A673 (cell line): ENCODE measurements around the gene PDGFRA. TPM values are rescaled to one million over a fixed set of nuclear protein-coding genes. Genes with fewer than 3 reads are reported as not detected.

Experiments
- BruUV-seq: library from RNA; stranded (reverse); fragments of 400-500 nt; replicated peaks from 2 replicates; lab custom pipeline; 2021; lab: Mats Ljungman, UMichigan
- CTCF ChIA-PET: fragments of 300-600 bp; sonication (Branson Sonifier 250); formaldehyde crosslinking; loops from one replicate; lab custom pipeline; 2022; ENCODE audit warnings: antibody characterized with exemption; lab: Charles Lee
- POLR2A ChIA-PET: fragments of 300-600 bp; sonication (Branson Sonifier 250); formaldehyde crosslinking; loops from one replicate; lab custom pipeline; 2022; ENCODE audit warnings: antibody characterized with exemption; ENCODE audit not compliant: low non-redundant PET; lab: Charles Lee
- DNase-seq: peaks from one replicate; pipeline ENCODE4 v3.0.0-alpha.2; 2015; ENCODE audit warnings: low spot score
- H3K27ac ChIP-seq: fragments of 200-600 bp; sonication (generic); 2 replicates; pipeline ENCODE4 v1.5.1; 2016; ENCODE audit warnings: mixed run types, low read depth, mild to moderate bottlenecking, mixed read lengths, antibody characterized with exemption, low read length; ENCODE audit not compliant: poor library complexity, severe bottlenecking
- H3K27me3 ChIP-seq: fragments of 200-600 bp; sonication (generic); replicated peaks from 2 replicates; pipeline ENCODE4 v1.6.1; 2017; ENCODE audit warnings: mixed run types, low read depth, mild to moderate bottlenecking, mixed read lengths, antibody characterized with exemption, low read length; ENCODE audit not compliant: insufficient read depth, poor library complexity
- H3K36me3 ChIP-seq: fragments of 200-600 bp; sonication (generic); 2 replicates; pipeline ENCODE4 v1.6.1; 2016; ENCODE audit warnings: mixed run types, mild to moderate bottlenecking, mixed read lengths, antibody characterized with exemption, low read length; ENCODE audit not compliant: insufficient read depth, poor library complexity, severe bottlenecking
- H3K4me1 ChIP-seq: fragments of 200-600 bp; sonication (generic); 2 replicates; pipeline ENCODE4 v1.6.1; 2017; ENCODE audit warnings: mixed run types, mild to moderate bottlenecking, mixed read lengths, antibody characterized with exemption, low read length; ENCODE audit not compliant: insufficient read depth, poor library complexity, severe bottlenecking
- H3K4me3 ChIP-seq: fragments of 200-600 bp; sonication (generic); 2 replicates; pipeline ENCODE4 v1.5.1; 2016; ENCODE audit warnings: low read depth, mixed run types, mild to moderate bottlenecking, mixed read lengths, low read length; ENCODE audit not compliant: poor library complexity, severe bottlenecking
- H3K9me3 ChIP-seq: fragments of 200-600 bp; sonication (generic); 2 replicates; pipeline ENCODE4 v1.6.1; 2016; ENCODE audit warnings: mixed run types, low read depth, mild to moderate bottlenecking, mixed read lengths, antibody characterized with exemption, low read length; ENCODE audit not compliant: poor library complexity, severe bottlenecking
- EZH2 ChIP-seq: fragments of 200-600 bp; sonication (generic); IDR thresholded peaks from 2 replicates; pipeline ENCODE4 v1.6.1; 2017; ENCODE audit warnings: borderline replicate concordance, low read depth, mild to moderate bottlenecking, mixed read lengths, antibody characterized with exemption, low read length; ENCODE audit not compliant: poor library complexity, severe bottlenecking
- intact Hi-C: fragments of 100-400 bp; cut with micrococcal nuclease; formaldehyde crosslinking; loops from one replicate; pipeline ENCODE4 v1.10.0; 2022; ENCODE audit not compliant: unreplicated experiment
- total RNA-seq: library from RNA; stranded (reverse); gene quantifications from 2 replicates; pipeline ENCODE4 v1.2.3, GENCODE V29; 2021
- TF ChIP-seq, protein P1 (sequence below): fragments of 300-800, 200-600 bp; sonication (generic); conservative IDR thresholded peaks from 2 replicates; pipeline ENCODE4 v1.5.1; 2017; ENCODE audit warnings: low read depth, mild to moderate bottlenecking, antibody characterized with exemption, low read length, moderate library complexity, mixed read lengths

Gene PDGFRA
- total RNA-seq, 1 experiment from 2014 or later: 0.24 TPM

DNA sequence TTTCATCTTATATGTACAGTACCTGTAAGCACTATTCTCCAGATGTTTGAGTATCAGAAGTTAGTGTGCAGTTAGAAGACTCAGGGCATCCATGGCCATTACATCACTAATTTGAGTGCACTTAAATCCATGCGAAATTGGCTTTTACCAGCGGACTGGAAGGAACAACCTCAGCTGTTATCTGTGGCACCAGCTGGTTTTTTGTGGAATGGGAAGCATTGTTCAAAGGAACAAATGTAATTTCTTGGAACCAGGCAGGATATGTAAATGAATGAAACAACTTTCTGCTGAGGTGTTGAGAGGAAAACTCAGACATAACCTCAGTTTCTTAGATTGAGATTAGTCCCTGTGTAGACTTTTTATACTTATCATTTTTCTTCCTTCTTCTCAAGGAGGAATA lies 60.2 kb downstream of the PDGFRA start:
- no peaks in the 10 kb centered on the region for H3K9me3 ChIP-seq
- H3K27me3 ChIP-seq: no peaks in the 10 kb centered on the region
- TF ChIP-seq, protein P1, sequence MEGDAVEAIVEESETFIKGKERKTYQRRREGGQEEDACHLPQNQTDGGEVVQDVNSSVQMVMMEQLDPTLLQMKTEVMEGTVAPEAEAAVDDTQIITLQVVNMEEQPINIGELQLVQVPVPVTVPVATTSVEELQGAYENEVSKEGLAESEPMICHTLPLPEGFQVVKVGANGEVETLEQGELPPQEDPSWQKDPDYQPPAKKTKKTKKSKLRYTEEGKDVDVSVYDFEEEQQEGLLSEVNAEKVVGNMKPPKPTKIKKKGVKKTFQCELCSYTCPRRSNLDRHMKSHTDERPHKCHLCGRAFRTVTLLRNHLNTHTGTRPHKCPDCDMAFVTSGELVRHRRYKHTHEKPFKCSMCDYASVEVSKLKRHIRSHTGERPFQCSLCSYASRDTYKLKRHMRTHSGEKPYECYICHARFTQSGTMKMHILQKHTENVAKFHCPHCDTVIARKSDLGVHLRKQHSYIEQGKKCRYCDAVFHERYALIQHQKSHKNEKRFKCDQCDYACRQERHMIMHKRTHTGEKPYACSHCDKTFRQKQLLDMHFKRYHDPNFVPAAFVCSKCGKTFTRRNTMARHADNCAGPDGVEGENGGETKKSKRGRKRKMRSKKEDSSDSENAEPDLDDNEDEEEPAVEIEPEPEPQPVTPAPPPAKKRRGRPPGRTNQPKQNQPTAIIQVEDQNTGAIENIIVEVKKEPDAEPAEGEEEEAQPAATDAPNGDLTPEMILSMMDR: no peak
- no peak for TF ChIP-seq EZH2
- no peaks in the 10 kb centered on the region for H3K36me3 ChIP-seq
- DNase-seq: no peak
- H3K4me1 ChIP-seq: no peaks in the 10 kb centered on the region
- POLR2A ChIA-PET: no interaction called here
- BruUV-seq: no TSS peak
- intact Hi-C loops: no loop called here
- H3K4me3 ChIP-seq: no peak overlapping the region
- no peak overlapping the region for H3K27ac ChIP-seq
- CTCF ChIA-PET: no interaction called here

DNA sequence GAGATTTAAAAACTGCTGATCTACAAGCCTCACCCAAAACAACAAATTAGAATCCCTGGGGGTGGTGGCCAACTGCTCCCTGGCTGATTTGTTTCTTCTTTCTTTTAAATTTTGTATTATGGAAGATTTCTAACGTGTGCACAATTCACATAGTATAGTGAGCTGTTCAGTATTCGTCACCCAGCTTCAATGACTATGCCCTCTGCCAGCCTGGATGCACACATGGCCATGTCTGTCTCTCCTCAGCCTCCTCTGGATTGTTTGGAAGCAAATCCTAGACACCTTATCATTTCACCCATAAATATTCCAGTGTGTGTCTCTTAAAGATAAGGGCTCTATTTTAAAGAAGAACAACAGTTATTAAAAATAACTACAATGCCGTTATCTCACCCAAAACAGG lies 61.9 kb downstream of the PDGFRA start:
- POLR2A ChIA-PET: no interaction called here
- Histone ChIP-seq H3K27ac (no peak overlapping the region), H3K4me1 (no peaks in the 10 kb centered on the region), H3K27me3 (no peaks in the 10 kb centered on the region), H3K9me3 (no peaks in the 10 kb centered on the region), H3K36me3 (no peaks in the 10 kb centered on the region), H3K4me3 (no peak overlapping the region)
- BruUV-seq: no TSS peak
- CTCF ChIA-PET: no interaction called here
- intact Hi-C loops: no loop called here
- no peak for TF ChIP-seq EZH2
- TF ChIP-seq, protein P1: no peak
- DNase-seq: no peak

DNA sequence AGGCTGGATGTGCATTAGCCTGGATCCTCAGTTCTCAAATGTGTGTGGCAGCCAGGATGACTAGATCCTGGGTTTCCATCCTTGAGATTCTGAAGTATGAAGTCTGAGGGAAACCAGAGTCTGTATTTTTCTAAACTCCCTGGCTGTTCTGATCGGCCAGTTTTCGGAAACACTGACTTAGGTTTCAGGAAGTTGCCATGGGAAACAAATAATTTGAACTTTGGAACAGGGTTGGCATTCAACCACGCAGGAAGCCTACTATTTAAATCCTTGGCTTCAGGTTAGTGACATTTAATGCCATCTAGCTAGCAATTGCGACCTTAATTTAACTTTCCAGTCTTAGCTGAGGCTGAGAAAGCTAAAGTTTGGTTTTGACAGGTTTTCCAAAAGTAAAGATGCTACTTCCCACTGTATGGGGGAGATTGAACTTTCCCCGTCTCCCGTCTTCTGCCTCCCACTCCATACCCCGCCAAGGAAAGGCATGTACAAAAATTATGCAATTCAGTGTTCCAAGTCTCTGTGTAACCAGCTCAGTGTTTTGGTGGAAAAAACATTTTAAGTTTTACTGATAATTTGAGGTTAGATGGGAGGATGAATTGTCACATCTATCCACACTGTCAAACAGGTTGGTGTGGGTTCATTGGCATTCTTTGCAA lies 67.6 kb downstream of the PDGFRA start:
- no TSS peak for BruUV-seq
- intact Hi-C loops: no loop called here
- TF ChIP-seq EZH2: no peak
- TF ChIP-seq, protein P1: no peak
- ChIA-PET CTCF (no interaction called here), POLR2A (no interaction called here)
- no peaks in the 10 kb centered on the region for H3K27me3 ChIP-seq
- no peak for DNase-seq
- H3K4me3 ChIP-seq: no peak overlapping the region
- no peaks in the 10 kb centered on the region for H3K36me3 ChIP-seq
- H3K9me3 ChIP-seq: no peaks in the 10 kb centered on the region
- H3K4me1 ChIP-seq: no peaks in the 10 kb centered on the region
- no peak overlapping the region for H3K27ac ChIP-seq
